GM18867 (cell line): ENCODE results near the gene MVB12B.

ENCODE experiments used
- ATAC-seq: cut with Tn5 transposase; IDR thresholded peaks from one replicate; pipeline ENCODE4 v1.9.1; 2021; ENCODE audit warnings: mild to moderate bottlenecking, moderate library complexity; ENCODE audit not compliant: unreplicated experiment

Gene MVB12B

DNA sequence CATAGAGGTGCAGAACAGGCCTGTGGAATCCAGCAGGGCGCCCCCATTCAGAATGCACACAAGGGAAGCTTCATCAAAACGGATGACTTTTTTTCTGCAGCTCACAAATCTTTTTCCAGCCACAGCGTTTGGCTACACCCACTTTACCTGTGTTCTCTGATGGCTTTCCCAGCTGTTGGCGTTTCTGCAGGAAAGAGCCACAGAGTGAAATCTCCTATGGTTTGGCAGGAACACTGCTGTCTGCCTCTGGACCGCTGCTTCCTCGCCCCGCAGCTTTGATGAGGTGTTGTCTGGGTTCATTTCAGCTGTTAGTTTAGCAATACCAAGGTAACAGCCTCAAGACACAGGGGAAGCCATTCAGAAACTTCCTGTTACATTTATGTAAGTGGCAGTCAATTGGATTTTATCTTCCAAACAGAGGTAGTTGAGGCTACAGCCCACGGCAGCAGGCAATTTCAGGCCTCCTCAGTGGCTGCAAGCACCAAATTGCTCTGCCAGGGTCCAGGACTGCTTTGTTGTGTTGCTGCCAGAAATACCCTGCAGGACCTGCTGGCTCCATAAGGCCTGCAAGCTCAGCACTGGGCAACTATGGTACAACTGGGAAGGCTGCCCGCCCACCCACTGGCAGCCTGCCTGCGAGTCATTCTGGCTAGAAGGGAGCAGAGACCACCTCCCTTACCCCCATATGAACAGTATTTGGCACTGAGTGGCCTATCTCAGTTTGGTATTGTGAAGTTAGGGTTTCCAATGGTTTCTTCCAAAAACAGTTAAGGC is 96.7 kb downstream of the MVB12B start:
- no peak for ATAC-seq

DNA sequence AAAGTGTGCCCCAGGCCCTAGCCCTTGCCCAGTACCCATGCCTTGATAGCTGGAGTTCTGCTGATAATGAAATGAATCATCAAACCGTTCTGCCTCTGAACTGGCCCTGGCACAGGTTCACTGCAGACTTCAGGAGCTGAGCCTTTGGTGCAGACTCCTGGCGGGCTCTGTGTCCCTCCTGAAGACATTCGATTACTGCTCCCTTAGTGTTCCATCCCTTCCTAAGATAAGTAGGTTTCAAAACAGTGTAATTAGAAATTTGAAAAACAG is 97.2 kb downstream of the MVB12B start:
- no peak for ATAC-seq

DNA sequence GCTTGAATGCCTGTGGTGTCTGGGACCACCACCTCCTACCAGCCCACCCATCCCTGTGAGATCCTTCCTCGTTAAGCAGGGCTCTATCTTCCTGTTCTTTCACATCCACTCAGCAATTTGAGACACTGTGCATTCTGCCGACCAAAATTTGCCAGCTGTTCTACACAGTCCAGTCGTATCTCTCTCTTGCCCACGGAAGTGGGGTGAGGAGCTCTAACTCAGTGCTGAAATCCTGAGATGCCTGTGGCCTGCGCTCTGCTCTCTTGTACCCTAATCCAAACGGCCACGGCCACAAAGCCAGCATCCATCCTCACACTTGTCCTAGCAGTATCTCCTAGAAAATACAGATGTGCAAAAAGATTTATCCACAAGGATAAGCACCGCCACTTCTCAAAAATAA is 97.9 kb downstream of the MVB12B start:
- no peak for ATAC-seq

DNA sequence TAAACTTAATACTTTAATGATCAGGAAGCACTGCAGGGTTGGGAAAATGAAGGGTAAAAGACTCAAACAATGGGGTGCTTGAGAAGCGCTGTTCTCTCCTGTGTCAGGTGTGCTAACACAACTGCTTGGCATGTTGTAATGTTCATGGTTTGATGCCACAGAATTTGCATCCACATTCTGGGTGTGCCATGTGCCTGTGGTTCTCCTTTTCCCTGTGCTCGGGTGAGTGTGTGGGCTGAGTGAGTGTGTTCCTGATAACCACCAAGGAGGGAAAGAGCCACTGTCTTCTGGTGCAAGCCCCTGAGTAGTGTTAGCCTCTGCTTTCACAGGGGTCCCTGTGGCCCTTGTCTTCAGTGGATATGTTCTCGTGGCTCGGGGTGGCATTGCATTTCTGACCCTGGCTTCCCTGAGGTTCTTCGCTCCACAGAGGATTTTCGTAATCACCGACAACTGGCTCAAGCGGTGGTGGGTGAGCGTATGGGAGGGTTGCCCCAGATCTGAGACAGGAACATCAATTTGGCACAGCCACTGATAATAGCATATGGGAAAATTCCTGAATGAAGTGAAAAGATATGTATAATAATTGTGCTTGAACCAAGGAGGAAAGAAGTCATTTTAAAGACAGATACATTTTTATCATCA is 102.0 kb downstream of the MVB12B start:
- ATAC-seq = no peak

DNA sequence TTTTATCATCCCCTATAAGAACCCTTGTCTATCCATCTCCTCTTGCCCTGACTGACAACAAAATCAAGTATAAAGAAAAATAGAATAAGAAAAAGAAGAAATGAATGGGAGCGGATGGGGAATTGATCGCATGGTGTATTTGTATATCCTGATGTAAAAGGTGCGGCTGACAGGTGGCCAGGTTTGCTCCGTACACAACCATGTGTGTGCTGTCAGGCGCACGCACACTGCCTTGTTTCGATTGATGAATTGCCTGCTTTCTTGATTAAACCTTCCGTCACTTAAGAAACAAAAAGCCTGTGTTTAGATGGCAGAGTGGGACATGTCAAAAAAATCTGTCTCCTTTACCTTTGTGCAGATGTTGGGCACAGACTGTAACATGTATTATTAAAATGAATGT is 102.6 kb downstream of the MVB12B start:
- ATAC-seq = no peak

DNA sequence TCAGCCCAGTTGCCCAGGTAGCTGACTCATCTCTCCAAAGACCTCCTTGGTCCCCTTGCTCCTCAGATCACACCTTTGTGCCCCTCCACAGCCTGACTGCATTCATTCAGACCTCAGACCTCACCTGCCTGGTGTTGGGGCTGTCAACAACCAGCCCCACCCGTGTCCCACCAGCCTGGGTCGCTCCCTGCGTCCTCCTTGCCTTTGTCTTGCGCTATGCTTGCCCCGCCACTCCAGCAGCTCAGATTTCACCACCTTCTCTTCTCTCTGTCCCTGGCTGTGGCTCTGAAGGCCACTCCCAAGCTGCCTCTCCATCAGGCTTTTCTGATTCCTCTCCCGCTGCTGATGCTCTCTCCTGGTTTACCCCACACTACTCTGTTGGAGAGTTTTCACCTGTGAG is 103.5 kb downstream of the MVB12B start:
- ATAC-seq = no peak

DNA sequence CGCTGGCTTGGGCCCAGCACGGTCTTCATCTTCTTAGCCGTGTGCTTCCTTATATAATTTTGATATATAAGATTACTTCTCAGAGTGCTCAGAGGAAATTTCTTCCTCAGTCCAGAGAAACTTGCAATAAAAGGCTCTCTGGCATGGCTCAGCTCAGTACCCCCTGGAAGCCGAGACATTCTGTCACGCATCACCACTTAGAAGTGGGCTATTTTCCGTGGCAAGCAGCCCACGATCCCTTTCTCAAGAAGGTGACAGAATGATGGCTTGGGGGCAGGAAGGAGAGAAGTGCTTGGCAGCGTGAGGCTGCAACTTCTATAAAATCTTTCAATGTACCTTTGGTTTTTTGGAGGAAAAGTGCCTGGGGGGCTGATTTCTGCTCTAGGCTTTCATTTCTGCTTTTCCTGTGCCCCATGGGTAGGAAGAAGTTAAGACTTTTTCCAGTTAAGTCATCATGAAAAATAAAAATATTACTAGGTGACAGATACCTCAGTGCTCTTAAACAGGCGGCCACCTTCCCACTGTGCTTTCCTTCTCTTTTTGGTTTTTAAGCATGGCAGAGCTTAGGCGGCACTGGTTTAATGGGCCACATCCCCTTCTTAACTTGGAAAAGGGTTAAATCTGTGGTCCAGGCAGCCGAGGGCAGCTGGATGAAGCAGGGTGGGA is 104.6 kb downstream of the MVB12B start:
- ATAC-seq = no peak

DNA sequence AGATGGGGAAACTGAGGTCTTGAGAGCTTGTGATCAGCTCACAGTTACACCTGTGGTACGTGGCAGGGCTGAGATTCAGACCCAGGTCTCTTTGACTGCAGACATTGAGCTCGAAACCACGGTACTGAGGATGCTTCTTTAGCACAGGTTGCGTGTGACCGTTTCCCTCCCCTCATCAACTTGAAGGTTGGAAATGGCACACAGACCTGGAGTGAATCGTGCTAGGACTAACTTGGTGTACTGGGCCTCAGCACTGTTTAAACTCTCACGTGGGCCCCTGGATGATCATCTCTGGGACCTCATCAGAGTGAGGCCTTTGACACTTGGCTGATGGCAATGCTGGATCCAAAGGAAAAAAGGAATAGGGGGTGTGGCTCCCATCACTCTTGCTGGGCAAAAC is 106.0 kb downstream of the MVB12B start:
- no peak for ATAC-seq

DNA sequence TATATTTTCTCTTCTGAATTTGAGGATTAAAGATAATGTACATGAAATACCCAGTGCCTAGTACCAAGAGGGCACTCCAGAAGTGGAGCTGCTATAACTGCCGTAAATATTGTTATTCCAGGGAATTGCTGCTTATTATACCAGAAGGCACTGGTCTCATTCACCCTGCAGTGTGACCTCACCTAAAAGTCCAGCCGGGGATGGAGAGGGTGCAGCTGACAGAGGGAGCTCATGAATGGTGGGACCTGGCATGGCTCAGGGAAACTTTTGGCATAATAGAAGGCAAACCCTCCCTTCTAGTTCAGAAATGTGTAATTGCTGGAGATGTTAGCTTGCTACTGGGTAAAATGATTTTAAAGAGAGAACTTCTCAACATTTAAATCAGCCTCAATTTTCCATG is 108.5 kb downstream of the MVB12B start:
- ATAC-seq = no peak

DNA sequence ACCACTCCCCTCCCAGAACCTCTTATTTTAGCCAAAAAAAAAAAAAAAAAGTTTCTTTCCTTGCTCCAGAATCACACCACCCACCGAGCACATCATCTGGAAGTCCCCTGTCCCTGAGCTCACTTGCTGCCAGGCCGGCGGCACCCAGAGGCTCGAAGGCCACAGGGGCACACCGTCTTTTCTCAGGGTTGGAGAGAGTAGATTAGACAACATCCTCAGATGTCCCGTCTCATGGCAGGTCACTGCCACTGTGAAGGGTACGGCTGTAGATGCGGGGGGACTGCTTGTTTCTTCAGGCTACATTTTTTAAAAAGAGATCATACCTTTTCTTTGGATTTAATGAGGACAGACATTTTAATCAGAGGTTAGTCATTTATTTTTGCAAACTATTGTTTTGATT is 109.0 kb downstream of the MVB12B start:
- ATAC-seq = no peak

DNA sequence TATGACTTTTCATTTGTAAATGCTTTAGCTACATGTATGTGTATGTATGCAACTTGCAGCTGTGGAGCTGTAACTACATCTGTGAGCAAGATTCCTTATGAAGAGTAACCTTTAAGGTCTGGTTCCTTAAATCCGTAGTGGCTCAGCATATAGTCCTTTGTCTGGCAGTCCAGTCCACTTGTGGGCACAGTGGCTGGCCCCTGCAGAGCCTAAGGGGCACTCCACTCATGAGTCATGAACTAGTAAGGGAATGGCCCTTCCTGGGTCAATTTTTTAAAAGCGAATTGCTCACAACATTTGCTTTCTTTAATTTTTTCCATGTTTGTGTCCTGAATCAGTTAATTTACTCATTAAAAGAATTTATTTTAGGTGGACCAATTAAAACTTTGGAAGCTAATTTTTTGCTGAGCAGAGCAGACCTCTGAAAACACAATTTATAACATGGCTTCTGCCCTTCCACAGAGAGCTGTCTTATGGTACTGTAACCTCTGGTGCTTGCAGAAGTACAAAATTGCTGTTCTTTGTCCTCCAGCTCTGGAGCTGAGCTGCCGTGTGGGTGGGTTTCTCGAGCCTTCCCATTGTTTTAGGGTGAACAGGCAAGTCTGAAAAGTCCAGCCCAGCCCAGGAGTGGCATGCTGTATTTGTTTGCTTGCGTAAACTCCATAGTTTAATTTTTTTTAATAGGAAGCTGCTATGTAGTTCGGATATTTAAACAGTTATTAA is 110.1 kb downstream of the MVB12B start:
- no peak for ATAC-seq

DNA sequence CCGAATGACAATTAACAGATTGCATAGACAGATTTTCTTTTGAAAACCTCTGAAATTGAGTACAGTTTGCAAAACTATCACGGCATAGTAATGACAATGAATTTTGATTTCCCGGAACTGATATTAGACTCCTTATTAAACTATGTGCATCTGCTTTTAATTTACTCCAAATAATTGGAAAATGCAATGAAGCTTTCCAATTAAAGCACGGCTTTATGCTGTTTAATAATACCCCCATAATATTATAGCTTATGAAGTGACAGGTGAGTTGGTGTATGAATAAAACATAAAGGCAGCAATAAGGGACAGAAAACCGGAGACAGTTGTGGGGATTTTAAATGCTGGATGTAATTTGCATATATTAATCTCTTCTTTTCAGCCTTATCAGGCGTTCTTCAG is 110.6 kb downstream of the MVB12B start:
- no peak for ATAC-seq

DNA sequence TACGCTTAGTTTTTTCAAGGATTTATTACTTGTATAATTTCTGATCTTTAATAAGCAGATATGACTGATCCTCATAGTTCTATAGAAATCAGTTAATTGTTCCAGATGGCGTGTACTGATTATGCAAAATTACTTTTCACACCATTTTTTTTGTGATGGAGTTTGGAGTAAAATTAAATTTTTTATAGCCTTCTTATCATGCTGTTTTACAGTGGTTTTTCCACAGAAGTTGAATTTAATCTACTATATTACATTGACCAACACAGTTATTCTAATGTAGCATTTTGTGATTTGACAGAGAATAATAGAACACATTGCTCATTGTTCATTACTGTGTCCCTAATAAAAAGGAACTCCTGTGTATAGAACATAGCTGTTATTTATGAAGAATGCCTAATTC is 111.1 kb downstream of the MVB12B start:
- ATAC-seq = no peak

DNA sequence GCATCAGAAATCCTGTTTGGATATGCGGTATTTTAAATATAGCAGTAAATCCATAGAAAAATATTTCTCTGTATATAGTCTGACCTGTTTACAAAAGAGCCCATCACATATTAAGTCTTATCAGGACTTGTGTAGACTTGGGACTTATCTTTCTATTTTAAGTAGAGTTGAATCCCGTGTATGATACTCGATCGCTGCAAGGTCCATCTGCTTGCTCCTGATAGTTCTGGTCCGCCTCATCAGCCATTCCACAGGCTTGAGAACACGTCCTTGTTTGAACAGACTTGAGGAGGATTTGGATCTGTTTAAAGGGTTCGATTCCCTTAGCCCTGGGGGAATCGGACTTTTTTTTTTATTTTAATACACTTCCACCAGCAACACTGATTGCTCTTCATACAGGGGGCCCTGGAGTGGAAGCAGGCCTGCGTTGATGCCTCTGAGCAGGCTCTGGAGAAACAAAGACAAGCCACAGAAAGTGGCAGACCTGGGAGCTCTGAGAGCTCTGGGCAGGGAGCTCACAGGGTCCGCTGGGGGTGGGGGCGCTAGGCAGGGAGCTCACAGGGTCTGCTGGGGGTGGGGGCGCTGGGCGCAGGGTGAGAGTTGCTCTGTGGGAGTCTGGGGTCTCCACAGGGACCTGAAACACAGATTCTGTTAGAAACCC is 112.2 kb downstream of the MVB12B start:
- ATAC-seq = no peak

DNA sequence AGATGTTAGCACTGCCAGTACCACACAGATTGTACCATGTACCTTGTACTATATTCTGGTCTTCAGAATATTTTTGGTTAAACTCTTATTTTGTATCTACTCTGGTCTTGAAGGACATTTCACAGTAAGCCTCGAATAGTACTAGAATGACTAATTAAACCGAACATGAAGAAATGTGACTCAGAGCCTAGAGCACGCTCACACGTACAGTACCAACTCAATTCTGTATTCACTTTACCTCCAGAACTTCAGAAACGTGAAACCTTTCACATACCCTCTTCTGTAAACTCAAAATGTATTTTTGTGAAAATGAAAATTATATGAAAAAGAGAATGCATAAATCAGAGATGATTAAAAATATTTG is 112.8 kb downstream of the MVB12B start:
- no peak for ATAC-seq

DNA sequence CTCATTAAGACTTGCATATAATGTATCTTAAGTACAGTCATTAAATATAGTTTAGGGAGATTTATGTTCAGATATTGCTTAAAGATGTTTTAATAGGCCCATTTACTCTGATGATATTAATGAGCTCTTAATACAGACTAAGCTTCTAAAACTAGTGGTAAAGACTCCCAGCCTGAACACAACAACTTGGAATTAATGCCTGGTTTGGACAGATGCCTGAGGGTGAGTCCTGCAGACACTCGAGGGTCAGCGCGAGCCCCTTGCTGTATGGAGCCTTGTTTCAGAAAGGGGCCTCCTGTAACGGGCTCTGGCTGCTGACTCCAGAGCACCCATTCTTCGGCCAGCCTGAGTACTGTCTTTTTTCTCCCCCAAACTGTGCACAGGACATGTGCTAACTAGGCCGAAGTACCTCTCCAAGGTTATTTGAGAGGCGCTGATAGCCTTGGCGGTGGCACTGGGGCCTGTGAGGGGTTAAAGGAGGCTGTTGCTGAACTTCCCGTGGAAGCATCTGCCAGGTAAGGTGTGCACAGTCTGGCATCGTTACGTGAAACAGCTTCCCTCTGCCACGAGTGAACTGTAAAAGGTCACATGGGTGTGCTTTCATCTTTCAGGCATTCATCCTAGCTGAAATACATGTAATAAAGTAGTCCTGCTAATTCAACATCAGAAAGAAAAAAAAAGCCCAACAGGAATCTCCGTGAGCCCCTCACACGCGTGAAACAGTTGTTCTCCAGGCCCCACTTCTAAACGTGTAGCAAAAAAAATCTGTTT is 113.4 kb downstream of the MVB12B start:
- ATAC-seq = no peak

DNA sequence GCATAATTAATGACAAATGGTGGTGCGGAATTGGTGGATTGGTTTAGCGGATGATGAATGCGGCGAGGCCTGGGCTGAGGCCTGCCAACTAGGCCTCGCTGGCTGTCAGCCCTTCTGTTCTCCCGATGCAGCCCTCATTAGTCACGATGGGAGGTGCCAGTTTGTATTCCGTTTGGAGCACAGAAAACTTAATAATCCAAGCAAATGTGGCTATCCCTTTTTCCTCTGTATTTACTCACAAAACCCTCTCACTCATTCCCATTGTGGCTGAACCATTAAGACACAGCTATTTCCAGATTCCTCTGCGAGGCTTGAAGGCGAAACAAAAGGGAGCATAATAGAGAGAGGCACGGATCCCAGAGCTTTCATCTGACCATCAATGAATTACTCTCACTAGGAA is 114.3 kb downstream of the MVB12B start:
- ATAC-seq = no peak

DNA sequence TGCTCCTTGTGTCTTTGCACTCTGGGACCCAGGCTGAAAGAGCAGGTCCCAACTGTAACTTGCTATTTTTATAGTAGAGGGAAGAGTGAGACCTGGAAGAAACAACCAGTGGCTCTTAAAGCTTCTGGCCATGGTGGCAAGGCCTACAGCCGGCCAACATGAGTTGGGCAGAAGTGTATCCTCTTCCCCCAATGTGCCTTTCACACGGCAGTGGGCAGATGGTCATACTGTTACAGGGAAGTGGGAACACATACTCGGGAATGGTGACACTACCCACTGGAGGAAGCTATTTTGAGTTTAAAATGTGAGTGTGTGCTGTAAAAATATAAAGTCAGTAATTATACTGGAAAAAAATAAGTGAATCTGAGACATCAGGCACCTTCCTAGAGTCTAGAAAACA is 116.0 kb downstream of the MVB12B start:
- ATAC-seq = no peak

DNA sequence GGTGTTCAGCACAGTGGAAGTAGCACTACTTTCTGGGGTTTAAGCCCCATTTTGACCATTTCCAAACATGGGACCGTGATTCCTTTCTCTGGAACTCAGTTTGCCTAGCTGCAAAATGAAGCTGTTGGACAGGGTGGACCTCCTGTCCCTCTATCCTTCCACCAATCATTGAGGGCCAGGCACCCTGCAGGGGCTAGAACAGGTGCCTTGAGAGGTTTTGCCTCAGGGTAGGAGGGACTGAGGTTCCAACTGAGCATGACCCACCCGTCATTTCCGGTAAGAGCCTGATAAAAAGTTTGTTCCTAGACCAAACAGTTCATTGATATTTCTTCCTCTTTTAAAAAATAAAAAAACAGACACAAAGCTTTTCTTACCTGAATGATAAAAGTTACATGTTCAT is 116.5 kb downstream of the MVB12B start:
- no peak for ATAC-seq

DNA sequence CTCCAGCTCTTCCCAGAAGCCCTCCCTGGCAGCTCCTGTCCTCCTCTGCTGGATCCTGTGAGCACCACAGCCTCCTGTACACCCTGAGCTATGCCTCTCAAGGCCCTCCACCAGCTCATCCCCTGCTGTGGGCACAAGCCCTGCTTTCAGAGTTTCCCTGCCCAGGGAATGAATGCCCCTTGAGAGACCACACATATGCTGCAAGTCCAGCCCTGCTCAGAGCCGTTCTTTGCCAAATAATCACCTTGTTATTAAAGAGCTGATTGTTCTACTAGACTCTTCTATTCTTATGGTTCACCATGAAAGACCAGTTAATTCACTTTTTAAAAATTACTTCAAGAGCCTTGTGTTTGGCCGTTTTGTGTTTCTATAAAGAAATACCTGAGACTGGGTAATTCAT is 121.5 kb downstream of the MVB12B start:
- ATAC-seq = no peak
